IMR-90 (cell line): ENCODE measurements around the gene MTUS2. TPM values are rescaled to one million over a fixed set of nuclear protein-coding genes. Genes with fewer than 3 reads are reported as not detected.
A peak's percentile ranks its signal among the peaks of the same experiment; 100 is the strongest.

Experiments
- ATAC-seq: fragments of 200-7000 bp; cut with Tn5 transposase; 2 replicates; pipeline ENCODE4 v1.9.1; 2020; ENCODE audit warnings: low read depth, mild to moderate bottlenecking, moderate library complexity
- BruUV-seq: library from RNA; stranded (reverse); fragments of 400-500 nt; replicated peaks from 2 replicates; lab custom pipeline; 2021; lab: Mats Ljungman, UMichigan
- CTCF ChIA-PET: fragments of 300-600 bp; formaldehyde crosslinking; extraction: SDS; loops from one replicate; lab custom pipeline; 2021; ENCODE audit warnings: antibody characterized with exemption; lab: Yijun Ruan, JAX
- POLR2A ChIA-PET: fragments of 300-600 bp; sonication (Branson Sonifier 250); formaldehyde crosslinking; loops from one replicate; lab custom pipeline; 2022; ENCODE audit warnings: antibody characterized with exemption; ENCODE audit not compliant: unreplicated experiment; lab: Charles Lee
- DNase-seq: peaks from one replicate; pipeline ENCODE4 v3.0.0; 2013
- H2AFZ ChIP-seq: replicated peaks from 2 replicates; pipeline ENCODE3; 2013; ENCODE audit warnings: low read length, mild to moderate bottlenecking; ENCODE audit not compliant: poor library complexity
- H2AK5ac ChIP-seq: 2 replicates; pipeline ENCODE4 v1.6.1; 2013; ENCODE audit warnings: low read depth, low read length, inconsistent platforms
- H2AK9ac ChIP-seq: replicated peaks from 2 replicates; pipeline ENCODE3; 2013; ENCODE audit warnings: mild to moderate bottlenecking, low read depth, low read length, moderate library complexity; ENCODE audit not compliant: poor library complexity
- H2BK120ac ChIP-seq: 2 replicates; pipeline ENCODE4 v1.6.1; 2013; ENCODE audit warnings: low read depth, low read length, inconsistent platforms
- H2BK15ac ChIP-seq: 3 replicates; pipeline ENCODE4 v1.6.1; 2013; ENCODE audit warnings: low read depth, low read length, inconsistent platforms
- H2BK20ac ChIP-seq: 2 replicates; pipeline ENCODE4 v1.6.1; 2013; ENCODE audit warnings: low read depth, mild to moderate bottlenecking, inconsistent platforms, low read length, moderate library complexity
- H2BK5ac ChIP-seq: 2 replicates; pipeline ENCODE4 v1.6.1; 2013; ENCODE audit warnings: mild to moderate bottlenecking, low read depth, low read length, inconsistent platforms; ENCODE audit not compliant: poor library complexity, severe bottlenecking
- H3K14ac ChIP-seq: replicated peaks from 2 replicates; pipeline ENCODE4 v1.6.1; 2013; ENCODE audit warnings: low read depth, low read length, inconsistent platforms
- H3K18ac ChIP-seq: 2 replicates; pipeline ENCODE4 v1.6.1; 2013; ENCODE audit warnings: low read depth, low read length, control low read depth
- H3K23ac ChIP-seq: 2 replicates; pipeline ENCODE4 v1.6.1; 2013; ENCODE audit warnings: low read depth, low read length, inconsistent platforms
- H3K27ac ChIP-seq: 2 replicates; pipeline ENCODE4 v1.5.1; 2013; ENCODE audit warnings: mild to moderate bottlenecking, control low read depth, low read length; ENCODE audit not compliant: insufficient read depth
- H3K27me3 ChIP-seq: 2 replicates; pipeline ENCODE4 v1.6.1; 2013; ENCODE audit warnings: low read length; ENCODE audit not compliant: control insufficient read depth, insufficient read depth
- H3K36me3 ChIP-seq: 2 replicates; pipeline ENCODE4 v1.6.1; 2013; ENCODE audit warnings: low read length, mixed read lengths; ENCODE audit not compliant: control insufficient read depth, insufficient read depth
- H3K4ac ChIP-seq: 2 replicates; pipeline ENCODE4 v1.6.1; 2013; ENCODE audit warnings: low read depth, low read length, inconsistent platforms
- H3K4me1 ChIP-seq: 2 replicates; pipeline ENCODE4 v1.6.1; 2013; ENCODE audit warnings: low read length, mixed read lengths; ENCODE audit not compliant: control insufficient read depth, insufficient read depth
- H3K4me2 ChIP-seq: 2 replicates; pipeline ENCODE4 v1.6.1; 2013; ENCODE audit warnings: low read depth, mild to moderate bottlenecking, control low read depth, low read length, moderate library complexity
- H3K4me3 ChIP-seq: 2 replicates; pipeline ENCODE4 v1.5.1; 2013; ENCODE audit warnings: low read depth, mild to moderate bottlenecking, control low read depth, low read length, moderate library complexity; ENCODE audit not compliant: insufficient read depth
- H3K56ac ChIP-seq: 2 replicates; pipeline ENCODE4 v1.6.1; 2013; ENCODE audit warnings: low read length, inconsistent platforms; ENCODE audit not compliant: insufficient read depth; ENCODE audit errors: extremely low read depth
- H3K79me1 ChIP-seq, 2 experiments: 2 replicates each; pipeline ENCODE4 v1.6.1; 2013; ENCODE audit warnings: low read length in 2 of 2, inconsistent platforms in 1 of 2, low read depth in 1 of 2
- H3K9ac ChIP-seq: 2 replicates; pipeline ENCODE4 v1.6.1; 2013; ENCODE audit warnings: low read depth, low read length, control low read depth
- H3K9me1 ChIP-seq: 2 replicates; pipeline ENCODE4 v1.6.1; 2013; ENCODE audit warnings: low read length, inconsistent platforms; ENCODE audit not compliant: insufficient read depth
- H3K9me3 ChIP-seq: 2 replicates; pipeline ENCODE4 v1.6.1; 2013; ENCODE audit warnings: low read length; ENCODE audit not compliant: control insufficient read depth, insufficient read depth
- H4K20me1 ChIP-seq: 2 replicates; pipeline ENCODE4 v1.6.1; 2013; ENCODE audit warnings: low read length, inconsistent platforms; ENCODE audit not compliant: insufficient read depth
- H4K5ac ChIP-seq: 2 replicates; pipeline ENCODE4 v1.6.1; 2013; ENCODE audit warnings: mild to moderate bottlenecking, low read depth, low read length, control low read depth
- H4K8ac ChIP-seq, 2 experiments: 2 replicates each; pipeline ENCODE4 v1.6.1; 2013; ENCODE audit warnings: low read depth in 2 of 2, low read length in 2 of 2, control low read depth in 1 of 2, inconsistent platforms in 1 of 2
- H4K91ac ChIP-seq: 2 replicates; pipeline ENCODE4 v1.6.1; 2013; ENCODE audit warnings: low read depth, low read length, inconsistent platforms; ENCODE audit not compliant: insufficient read depth
- FOS ChIP-seq: fragments of 150-350 bp; IDR thresholded peaks from 2 replicates; pipeline ENCODE4 v1.6.1; 2016; ENCODE audit warnings: low read depth, low read length
- MAZ ChIP-seq: IDR thresholded peaks from 2 replicates; pipeline ENCODE4 v1.6.1; 2012; ENCODE audit warnings: low read depth, mild to moderate bottlenecking, low read length, improper control_type of control experiment, moderate library complexity, borderline replicate concordance
- MXI1 ChIP-seq: IDR thresholded peaks from 2 replicates; pipeline ENCODE4 v1.6.1; 2012; ENCODE audit warnings: low read depth, mild to moderate bottlenecking, low read length, moderate library complexity, borderline replicate concordance
- RAD21 ChIP-seq: IDR thresholded peaks from 2 replicates; pipeline ENCODE4 v1.6.1; 2012; ENCODE audit warnings: low read length, improper control_type of control experiment
- RFX5 ChIP-seq: IDR thresholded peaks from 2 replicates; pipeline ENCODE4 v1.8.0; 2012; ENCODE audit warnings: low read depth, mild to moderate bottlenecking, low read length, moderate library complexity
- SMC3 ChIP-seq: fragments of 150-350 bp; IDR thresholded peaks from 2 replicates; pipeline ENCODE4 v1.6.1; 2016; ENCODE audit warnings: low read depth, mild to moderate bottlenecking, antibody characterized with exemption, low read length, moderate library complexity
- USF2 ChIP-seq: fragments of 150-350 bp; IDR thresholded peaks from 2 replicates; pipeline ENCODE4 v1.6.1; 2017; ENCODE audit warnings: mild to moderate bottlenecking, antibody characterized with exemption, low read length, low read depth
- WGBS, 2 experiments: methylation state at CpG; one replicate each; pipeline versions ENCODE4 v1.1.5 to v1.1.7; 2013; ENCODE audit warnings: missing lambda C conversion rate in 2 of 2; ENCODE audit not compliant: insufficient read length in 1 of 2; ENCODE audit errors: extremely low coverage in 2 of 2; 5-methylcytosine and 5-hydroxymethylcytosine counted together
- dilution Hi-C: fragments of 300-500 bp; cut with HindIII; formaldehyde crosslinking; loops from one replicate; pipeline ENCODE4 v1.14.3; 2018; ENCODE audit warnings: low sequenced_read_pairs; ENCODE audit not compliant: unreplicated experiment
- in situ Hi-C: fragments of 300-500 bp; cut with MboI; formaldehyde crosslinking; loops from 3 replicates; pipeline ENCODE4 v1.14.3; 2019; ENCODE audit warnings: low sequenced_read_pairs, inconsistent platforms, mixed read lengths
- intact Hi-C: fragments of 100-400 bp; cut with micrococcal nuclease; formaldehyde crosslinking; loops from 2 replicates; pipeline ENCODE4 v1.10.0; 2022
- polyA plus RNA-seq, 3 experiments: library from polyadenylated mRNA; depleted of rRNA; stranded (reverse); fragments of >200 nt; gene quantifications; 2 replicates each; pipeline ENCODE4 v1.2.3, GENCODE V29; 2012; ENCODE audit warnings: low replicate concordance in 1 of 3
- total RNA-seq: library from RNA; depleted of rRNA; stranded (reverse); fragments of >200 nt; gene quantifications from 2 replicates; pipeline ENCODE4 v1.2.3, GENCODE V29; 2012

The MTUS2 gene
- total and polyA plus RNA-seq, 2 of the 4 experiments (the other 2 are of a cell fraction) = under 0.01 to 0.02 TPM

DNA sequence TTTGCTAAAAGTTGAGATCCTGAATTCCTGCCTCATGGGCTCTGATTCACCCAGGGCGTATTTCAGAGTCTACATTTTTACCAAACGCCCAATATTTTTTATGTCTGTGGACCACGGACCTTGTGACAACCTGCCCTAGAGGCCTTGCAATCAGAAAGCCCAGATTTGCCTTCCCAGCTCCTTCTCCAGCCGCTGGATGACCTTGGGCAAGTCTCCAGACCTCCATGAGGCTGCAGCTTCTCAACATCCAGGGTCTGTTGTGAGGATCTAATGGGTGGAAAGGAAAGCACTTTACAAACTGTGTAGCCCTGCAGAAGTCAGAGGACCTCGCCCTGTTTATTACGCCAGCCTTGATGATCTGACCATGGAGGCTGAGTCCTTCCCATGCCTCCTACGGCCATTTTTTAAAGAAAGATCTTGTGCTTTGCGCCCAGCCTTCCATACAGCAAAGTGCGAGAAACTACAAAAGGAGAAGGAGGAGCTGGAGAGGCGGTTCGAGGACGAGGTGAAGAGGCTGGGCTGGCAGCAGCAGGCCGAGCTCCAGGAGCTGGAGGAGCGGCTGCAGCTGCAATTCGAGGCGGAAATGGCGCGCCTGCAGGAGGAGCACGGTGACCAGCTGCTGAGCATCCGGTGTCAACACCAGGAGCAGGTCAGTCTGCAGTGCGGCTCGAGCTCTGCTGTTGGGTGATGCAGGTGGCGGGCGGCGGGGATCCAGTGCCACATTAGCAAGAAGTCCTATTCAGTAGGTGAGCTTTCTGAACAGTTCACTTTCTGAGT lies 659.8 kb downstream of the MTUS2 start:
- BruUV-seq = no TSS peak
- no peak overlapping the region for H2AK5ac ChIP-seq
- intact Hi-C loops (no loop called here), dilution Hi-C loops (no loop called here), in situ Hi-C loops (no loop called here)
- no peak overlapping the region for H4K91ac ChIP-seq
- H2BK5ac ChIP-seq = no peak overlapping the region
- no peak overlapping the region for H2BK120ac ChIP-seq
- no peak for TF ChIP-seq USF2
- TF ChIP-seq FOS = no peak
- TF ChIP-seq SMC3 = no peak
- no peak for TF ChIP-seq MXI1
- no peak for TF ChIP-seq RAD21
- no peak for TF ChIP-seq RFX5
- TF ChIP-seq MAZ = no peak
- no peaks in the 10 kb centered on the region; the same call in 1 of the 2 replicates for H3K9me1 ChIP-seq
- H2BK15ac ChIP-seq = no peak overlapping the region
- ATAC-seq (peak; percentile 54), DNase-seq (no peak)
- 61% methylated on average over 15 of the region's 25 CpGs; no CpG with 5 or more reads in 1 of the 2 experiments for WGBS, 2 experiments
- no peak overlapping the region for H3K4me3 ChIP-seq
- H3K9me3 ChIP-seq = no peaks in the 10 kb centered on the region
- no peak overlapping the region for H4K5ac ChIP-seq
- H3K27ac ChIP-seq = no peak overlapping the region
- no peaks in the 10 kb centered on the region for H3K36me3 ChIP-seq
- H3K14ac ChIP-seq = no peak overlapping the region
- peaks cover 2% of the 10 kb centered on the region for H3K4me1 ChIP-seq
- H2AFZ ChIP-seq = peak overlapping the region; percentile 58
- no peak overlapping the region for H3K18ac ChIP-seq
- no peaks in the 10 kb centered on the region for H4K20me1 ChIP-seq
- no peak overlapping the region for H2BK20ac ChIP-seq
- no peak overlapping the region for H3K9ac ChIP-seq
- POLR2A ChIA-PET = interaction anchor here (0.5 kb wide), 1 partner anchor 204 kb away, joined by 4 read pairs; no protein-coding TSS in a partner anchor
- no peak overlapping the region for H3K23ac ChIP-seq
- H3K4ac ChIP-seq = no peak overlapping the region
- H3K27me3 ChIP-seq = peaks cover 51% of the 10 kb centered on the region
- H3K56ac ChIP-seq = no peak overlapping the region
- no peaks in the 10 kb centered on the region for H3K79me1 ChIP-seq
- no peak overlapping the region for H4K8ac ChIP-seq
- no peak overlapping the region for H2AK9ac ChIP-seq
- CTCF ChIA-PET = interaction anchor here (0.6 to 0.9 kb wide), 2 partner anchors 17 to 24 kb away, joined by 3 read pairs; no protein-coding TSS in a partner anchor
- no peak overlapping the region for H3K4me2 ChIP-seq
